SK-N-SH (cell line): ENCODE measurements around the gene SND1.

Source experiments
- EP300 ChIP-seq, 2 experiments: IDR thresholded peaks; 2 replicates each; pipeline versions ENCODE4 v1.4.0 to v1.6.1; 2012; ENCODE audit warnings: borderline replicate concordance in 1 of 2, low read depth in 1 of 2, low read length in 1 of 2
- FOSL2 ChIP-seq: IDR thresholded peaks from 2 replicates; pipeline ENCODE4 v1.4.0; 2012; ENCODE audit warnings: low read depth, mild to moderate bottlenecking, moderate library complexity, borderline replicate concordance
- POLR2AphosphoS5 ChIP-seq: IDR thresholded peaks from 2 replicates; pipeline ENCODE4 v1.6.1; 2012; ENCODE audit warnings: low read depth, low read length
- RAD21 ChIP-seq: IDR thresholded peaks from 2 replicates; pipeline ENCODE4 v1.6.1; 2012; ENCODE audit warnings: mild to moderate bottlenecking, low read length
- REST ChIP-seq: IDR thresholded peaks from 2 replicates; pipeline ENCODE4 v1.6.1; 2012; ENCODE audit warnings: mild to moderate bottlenecking, low read depth, low read length, moderate library complexity
- RXRA ChIP-seq: IDR thresholded peaks from 2 replicates; pipeline ENCODE4 v1.4.0; 2012; ENCODE audit warnings: low read depth, mild to moderate bottlenecking, borderline replicate concordance
- SIN3A ChIP-seq: IDR thresholded peaks from 2 replicates; pipeline ENCODE4 v1.6.1; 2012; ENCODE audit warnings: low read depth, mild to moderate bottlenecking, low read length, moderate library complexity, borderline replicate concordance

- TF ChIP-seq RAD21 = no peak
- no peak for TF ChIP-seq RXRA
- TF ChIP-seq REST = no peak
- no peak for TF ChIP-seq POLR2AphosphoS5
- TF ChIP-seq FOSL2 = no peak
- no peak for TF ChIP-seq EP300 (IDR thresholded peaks at IDR 0.05; ENCODE audit: borderline replicate concordance in 1 of 2, low read depth in 1 of 2, low read length in 1 of 2)
- TF ChIP-seq SIN3A = no peak
These were observed 108.0 kb downstream of the SND1 start for GRCh38 chr7:127759945-127760421.
